ENCODE data around the gene CCDC33.

Gene CCDC33

GRCh38 chr15:74384881-74385643 lies 148.9 kb downstream of the CCDC33 start:
- peak; percentile 0 for DNase-seq

- DNase-seq = no peak
Measured at GRCh38 chr15:74385733-74386132, 149.6 kb downstream of the CCDC33 start.

Data from NCI-H2029 (cell line).